ENCODE results near the gene CX3CR1.

GRCh38 chr3:39284457-39284881 is 4.6 kb upstream of the CX3CR1 start:
- no peak for TF ChIP-seq CTCF (IDR thresholded peaks at IDR 0.05)
- no peak for TF ChIP-seq POLR2A (IDR thresholded peaks at IDR 0.05)

Data from uterus (tissue), 2 donors.